AG04450 (cell line): Measurements from ENCODE around the gene ADTRP. TPM values are rescaled to one million over a fixed set of nuclear protein-coding genes. Genes with fewer than 3 reads are reported as not detected.

Experiments used
- CTCF ChIA-PET: fragments of 300-600, 350-600 bp; formaldehyde crosslinking; extraction: SDS; loops from one replicate; lab custom pipeline; 2022; ENCODE audit warnings: antibody characterized with exemption, inconsistent platforms; lab: Charles Lee
- POLR2A ChIA-PET: fragments of 350-600 bp; formaldehyde crosslinking; extraction: SDS; loops from one replicate; lab custom pipeline; 2021; ENCODE audit warnings: antibody characterized with exemption, inconsistent platforms; lab: Yijun Ruan, JAX
- DNase-seq: peaks from one replicate; pipeline ENCODE4 v3.0.0-alpha.2; 2011; ENCODE audit warnings: low read depth, low spot score
- H3K27ac ChIP-seq: one replicate; pipeline ENCODE4 v1.5.1; 2012; ENCODE audit warnings: low read depth, low read length, control low read depth
- H3K27me3 ChIP-seq: one replicate; pipeline ENCODE4 v1.6.0; 2012; ENCODE audit warnings: low read length; ENCODE audit not compliant: control insufficient read depth, insufficient read depth
- H3K4me3 ChIP-seq: 2 replicates; pipeline ENCODE4 v1.5.1; 2011; ENCODE audit warnings: mild to moderate bottlenecking, low read depth, low read length, control low read depth
- H3K9me3 ChIP-seq: 2 replicates; pipeline ENCODE4 v1.5.1; 2012; ENCODE audit warnings: low read length; ENCODE audit not compliant: control insufficient read depth, insufficient read depth
- CTCF ChIP-seq: IDR thresholded peaks from 2 replicates; pipeline ENCODE4 v1.5.1; 2011; ENCODE audit warnings: low read depth, low read length, control low read depth, inconsistent platforms
- polyA plus RNA-seq: library from polyadenylated mRNA; depleted of rRNA; stranded (reverse); fragments of >200 nt; gene quantifications from 2 replicates; pipeline ENCODE4 v1.2.3, GENCODE V29; 2011

ADTRP gene
- polyA plus RNA-seq, 1 experiment, result 0.33 TPM

- Histone ChIP-seq H3K27me3 (no peaks in the 10 kb centered on the region), H3K9me3 (peaks cover under 1% of the 10 kb centered on the region; the same call in 1 of the 2 replicates), H3K4me3 (no peak overlapping the region), H3K27ac (no peak overlapping the region)
- DNase-seq, result peak; percentile 33
- TF ChIP-seq CTCF, result no peak
- CTCF ChIA-PET, result interaction anchor here (1.3 kb wide), 1 partner anchor 27 kb away, joined by 3 read pairs; no protein-coding TSS in a partner anchor
- POLR2A ChIA-PET, result no interaction called here
These were observed 93.0 kb downstream of the ADTRP start for GRCh38 chr6:11685481-11686093.

GRCh38 chr6:11684901-11685480, 93.6 kb downstream of the ADTRP start:
- H3K4me3 ChIP-seq, result no peak overlapping the region
- no peak for TF ChIP-seq CTCF
- no peak for DNase-seq
- CTCF ChIA-PET, result interaction anchor here (1.3 kb wide), 1 partner anchor 27 kb away, joined by 3 read pairs; no protein-coding TSS in a partner anchor
- no peaks in the 10 kb centered on the region for H3K9me3 ChIP-seq
- no peaks in the 10 kb centered on the region for H3K27me3 ChIP-seq
- no peak overlapping the region for H3K27ac ChIP-seq
- POLR2A ChIA-PET, result interaction anchor here (0.6 kb wide), 1 partner anchor 30 kb away, joined by 3 read pairs; no protein-coding TSS in a partner anchor

GRCh38 chr6:11683871-11684270, 94.7 kb downstream of the ADTRP start:
- TF ChIP-seq CTCF, result no peak
- Histone ChIP-seq H3K9me3 (no peaks in the 10 kb centered on the region), H3K4me3 (no peak overlapping the region), H3K27me3 (no peaks in the 10 kb centered on the region), H3K27ac (no peak overlapping the region)
- POLR2A ChIA-PET, result no interaction called here
- DNase-seq, result no peak
- CTCF ChIA-PET, result interaction anchor here (0.6 to 1.0 kb wide), 3 partner anchors 18 to 711 kb away, joined by 3 read pairs; no protein-coding TSS in a partner anchor

- ChIA-PET POLR2A (no interaction called here), CTCF (no interaction called here)
- TF ChIP-seq CTCF, result no peak
- no peaks in the 10 kb centered on the region for H3K9me3 ChIP-seq
- no peak for DNase-seq
- no peak overlapping the region for H3K4me3 ChIP-seq
- no peak overlapping the region for H3K27ac ChIP-seq
- no peaks in the 10 kb centered on the region for H3K27me3 ChIP-seq
These were observed 96.0 kb downstream of the ADTRP start for GRCh38 chr6:11682561-11682975.

GRCh38 chr6:11681770-11682169, 96.8 kb downstream of the ADTRP start:
- DNase-seq, result no peak
- ChIA-PET CTCF (no interaction called here), POLR2A (no interaction called here)
- Histone ChIP-seq H3K9me3 (no peaks in the 10 kb centered on the region), H3K27me3 (no peaks in the 10 kb centered on the region), H3K4me3 (no peak overlapping the region), H3K27ac (no peak overlapping the region)
- no peak for TF ChIP-seq CTCF
